Panc1 (cell line): ENCODE data around the gene HUNK.

ENCODE experiments used
- POLR2AphosphoS5 ChIP-seq: IDR thresholded peaks from 2 replicates; pipeline ENCODE4 v1.6.1; 2012; ENCODE audit warnings: mild to moderate bottlenecking, low read depth, low read length, moderate library complexity
- TCF7L2 ChIP-seq: IDR thresholded peaks from 2 replicates; pipeline ENCODE4 v1.6.1; 2011; ENCODE audit warnings: mild to moderate bottlenecking, low read depth, low read length, inconsistent platforms
- TF ChIP-seq, protein P1 (sequence below), 2 experiments: IDR thresholded peaks; 2 replicates each; pipeline ENCODE4 v1.6.1; 2011 to 2012; ENCODE audit warnings: low read depth in 2 of 2, control low read depth in 1 of 2, low read length in 1 of 2, mild to moderate bottlenecking in 1 of 2, moderate library complexity in 1 of 2; ENCODE audit not compliant: insufficient read depth in 1 of 2
- TF ChIP-seq, protein P2 (sequence below): fragments of 450-650 bp; IDR thresholded peaks from 2 replicates; pipeline ENCODE4 v1.5.1; 2017; ENCODE audit warnings: mild to moderate bottlenecking

DNA sequence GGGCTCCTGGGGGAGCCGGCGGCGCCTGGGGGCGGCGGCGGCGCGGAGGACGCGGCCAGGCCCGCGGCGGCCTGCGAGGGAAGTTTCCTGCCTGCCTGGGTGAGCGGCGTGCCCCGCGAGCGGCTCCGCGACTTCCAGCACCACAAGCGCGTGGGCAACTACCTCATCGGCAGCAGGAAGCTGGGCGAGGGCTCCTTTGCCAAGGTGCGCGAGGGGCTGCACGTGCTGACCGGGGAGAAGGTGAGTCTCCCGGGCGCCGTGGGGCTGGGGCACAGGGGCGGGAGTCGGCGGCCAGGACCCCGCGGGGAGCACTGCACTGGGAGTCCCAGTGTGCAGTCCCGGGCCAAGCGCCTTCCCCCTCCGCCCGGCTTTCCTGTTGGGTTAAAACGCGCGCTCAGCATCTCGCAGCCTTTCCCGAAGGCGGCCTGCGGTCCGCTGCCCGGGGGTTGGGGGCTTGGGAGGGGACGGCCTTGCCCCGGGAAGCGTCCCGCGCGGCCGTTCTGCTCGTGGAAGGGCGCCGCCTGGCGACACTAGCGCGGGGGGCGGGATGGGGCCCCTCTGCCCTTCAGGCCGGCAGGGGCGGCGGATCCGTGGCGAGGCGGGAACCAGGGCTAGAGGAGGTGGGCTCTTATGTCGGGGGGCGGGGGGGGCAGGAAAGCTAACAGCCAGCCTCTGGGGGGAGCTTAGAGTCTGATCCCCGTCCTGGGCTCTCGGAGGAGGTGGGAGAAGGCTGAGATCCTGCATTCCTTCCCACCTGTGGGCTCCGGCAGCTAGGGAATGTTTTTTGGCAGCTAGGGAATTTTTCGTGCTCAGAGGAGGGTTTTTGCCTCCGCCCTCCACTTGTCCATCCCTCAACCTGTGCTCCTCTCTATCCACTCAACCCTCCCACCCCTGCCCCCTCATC, 1.1 kb downstream of the HUNK start:
- TF ChIP-seq, protein P1, sequence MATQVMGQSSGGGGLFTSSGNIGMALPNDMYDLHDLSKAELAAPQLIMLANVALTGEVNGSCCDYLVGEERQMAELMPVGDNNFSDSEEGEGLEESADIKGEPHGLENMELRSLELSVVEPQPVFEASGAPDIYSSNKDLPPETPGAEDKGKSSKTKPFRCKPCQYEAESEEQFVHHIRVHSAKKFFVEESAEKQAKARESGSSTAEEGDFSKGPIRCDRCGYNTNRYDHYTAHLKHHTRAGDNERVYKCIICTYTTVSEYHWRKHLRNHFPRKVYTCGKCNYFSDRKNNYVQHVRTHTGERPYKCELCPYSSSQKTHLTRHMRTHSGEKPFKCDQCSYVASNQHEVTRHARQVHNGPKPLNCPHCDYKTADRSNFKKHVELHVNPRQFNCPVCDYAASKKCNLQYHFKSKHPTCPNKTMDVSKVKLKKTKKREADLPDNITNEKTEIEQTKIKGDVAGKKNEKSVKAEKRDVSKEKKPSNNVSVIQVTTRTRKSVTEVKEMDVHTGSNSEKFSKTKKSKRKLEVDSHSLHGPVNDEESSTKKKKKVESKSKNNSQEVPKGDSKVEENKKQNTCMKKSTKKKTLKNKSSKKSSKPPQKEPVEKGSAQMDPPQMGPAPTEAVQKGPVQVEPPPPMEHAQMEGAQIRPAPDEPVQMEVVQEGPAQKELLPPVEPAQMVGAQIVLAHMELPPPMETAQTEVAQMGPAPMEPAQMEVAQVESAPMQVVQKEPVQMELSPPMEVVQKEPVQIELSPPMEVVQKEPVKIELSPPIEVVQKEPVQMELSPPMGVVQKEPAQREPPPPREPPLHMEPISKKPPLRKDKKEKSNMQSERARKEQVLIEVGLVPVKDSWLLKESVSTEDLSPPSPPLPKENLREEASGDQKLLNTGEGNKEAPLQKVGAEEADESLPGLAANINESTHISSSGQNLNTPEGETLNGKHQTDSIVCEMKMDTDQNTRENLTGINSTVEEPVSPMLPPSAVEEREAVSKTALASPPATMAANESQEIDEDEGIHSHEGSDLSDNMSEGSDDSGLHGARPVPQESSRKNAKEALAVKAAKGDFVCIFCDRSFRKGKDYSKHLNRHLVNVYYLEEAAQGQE (IDR thresholded peaks at IDR 0.05; ENCODE audit: insufficient read depth in 1 of 2, low read depth in 2 of 2, low read length in 1 of 2), result no peak
- TF ChIP-seq TCF7L2 (no peak), POLR2AphosphoS5 (no peak)
- TF ChIP-seq, protein P2, sequence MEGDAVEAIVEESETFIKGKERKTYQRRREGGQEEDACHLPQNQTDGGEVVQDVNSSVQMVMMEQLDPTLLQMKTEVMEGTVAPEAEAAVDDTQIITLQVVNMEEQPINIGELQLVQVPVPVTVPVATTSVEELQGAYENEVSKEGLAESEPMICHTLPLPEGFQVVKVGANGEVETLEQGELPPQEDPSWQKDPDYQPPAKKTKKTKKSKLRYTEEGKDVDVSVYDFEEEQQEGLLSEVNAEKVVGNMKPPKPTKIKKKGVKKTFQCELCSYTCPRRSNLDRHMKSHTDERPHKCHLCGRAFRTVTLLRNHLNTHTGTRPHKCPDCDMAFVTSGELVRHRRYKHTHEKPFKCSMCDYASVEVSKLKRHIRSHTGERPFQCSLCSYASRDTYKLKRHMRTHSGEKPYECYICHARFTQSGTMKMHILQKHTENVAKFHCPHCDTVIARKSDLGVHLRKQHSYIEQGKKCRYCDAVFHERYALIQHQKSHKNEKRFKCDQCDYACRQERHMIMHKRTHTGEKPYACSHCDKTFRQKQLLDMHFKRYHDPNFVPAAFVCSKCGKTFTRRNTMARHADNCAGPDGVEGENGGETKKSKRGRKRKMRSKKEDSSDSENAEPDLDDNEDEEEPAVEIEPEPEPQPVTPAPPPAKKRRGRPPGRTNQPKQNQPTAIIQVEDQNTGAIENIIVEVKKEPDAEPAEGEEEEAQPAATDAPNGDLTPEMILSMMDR, result peak; percentile 81
